AG08395 (cell line): ENCODE measurements around the gene LDB3.
"Not testable (repeated sequence)": the region's sequence is repeated elsewhere in the genome, so short reads cannot be mapped to it uniquely, and the experiment has no call there.

Source experiments
- DNase-seq: peaks from one replicate; pipeline ENCODE4 v3.0.0; 2012; ENCODE audit warnings: mixed read lengths, low spot score

Gene LDB3

DNA sequence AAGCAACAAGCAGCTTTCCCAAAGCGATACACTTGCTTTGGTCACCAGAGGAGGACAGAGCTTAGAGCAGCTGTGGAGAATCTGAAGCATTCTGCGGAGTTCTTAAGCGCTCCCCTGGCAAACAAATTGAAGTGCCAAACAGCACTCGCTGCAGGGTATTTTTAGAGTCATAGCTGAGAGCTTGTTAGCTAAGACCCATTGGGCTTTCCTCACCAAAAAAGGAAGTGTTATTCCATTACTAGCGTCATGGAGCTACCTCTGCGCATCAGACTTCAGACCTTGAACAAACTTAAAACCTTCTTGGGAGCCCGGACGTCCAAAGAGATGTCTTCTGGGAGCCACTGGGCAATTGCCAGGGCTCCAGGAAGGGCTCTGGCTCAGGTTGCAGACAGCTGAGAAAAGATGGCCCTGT lies 65.0 kb downstream of the LDB3 start:
- DNase-seq, result peak; percentile 34

DNA sequence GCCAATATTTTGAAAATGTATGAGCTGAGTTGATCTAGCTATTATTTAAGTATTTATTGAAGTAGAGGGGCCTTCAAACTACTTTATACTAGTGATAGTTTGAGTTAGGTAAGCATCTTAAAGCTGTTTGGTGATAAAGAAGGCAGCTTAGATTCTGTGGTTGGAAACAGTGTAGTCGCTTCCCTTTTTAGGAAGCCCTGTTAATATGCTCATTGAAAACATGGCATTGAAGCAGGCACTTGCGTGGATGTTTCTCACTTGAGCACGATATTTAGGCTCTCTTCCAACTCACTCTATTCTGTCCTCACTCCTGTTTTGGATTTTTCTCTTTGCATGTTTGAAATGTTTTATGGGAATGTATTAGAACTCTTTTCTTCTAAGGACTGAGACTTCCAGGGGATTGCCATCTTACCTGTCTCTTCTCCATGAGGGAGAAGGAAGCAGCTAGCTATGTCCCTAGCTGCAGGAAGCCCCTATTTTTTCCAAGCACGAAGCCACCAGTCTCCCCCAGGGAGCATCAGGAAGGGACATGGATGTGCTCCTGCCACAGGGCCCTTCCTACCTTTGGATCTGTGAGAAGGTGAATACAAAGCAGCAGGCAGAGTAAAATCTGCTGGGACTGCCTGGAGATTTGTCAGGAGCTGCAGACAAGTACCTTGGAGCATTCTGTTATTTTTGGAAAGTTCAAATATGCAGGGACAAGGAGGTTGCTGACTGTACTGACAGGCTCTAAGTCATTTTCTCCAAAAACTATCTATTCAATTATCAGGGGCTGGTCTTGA lies 66.1 kb downstream of the LDB3 start:
- DNase-seq, result no peak

GRCh38 chr10:86735278-86735677 lies 67.0 kb downstream of the LDB3 start:
- not testable (repeated sequence) for DNase-seq

- DNase-seq, result no peak
These were observed 73.9 kb downstream of the LDB3 start for GRCh38 chr10:86742230-86742629.

GRCh38 chr10:86744067-86744725 lies 75.9 kb downstream of the LDB3 start:
- no peak for DNase-seq

DNA sequence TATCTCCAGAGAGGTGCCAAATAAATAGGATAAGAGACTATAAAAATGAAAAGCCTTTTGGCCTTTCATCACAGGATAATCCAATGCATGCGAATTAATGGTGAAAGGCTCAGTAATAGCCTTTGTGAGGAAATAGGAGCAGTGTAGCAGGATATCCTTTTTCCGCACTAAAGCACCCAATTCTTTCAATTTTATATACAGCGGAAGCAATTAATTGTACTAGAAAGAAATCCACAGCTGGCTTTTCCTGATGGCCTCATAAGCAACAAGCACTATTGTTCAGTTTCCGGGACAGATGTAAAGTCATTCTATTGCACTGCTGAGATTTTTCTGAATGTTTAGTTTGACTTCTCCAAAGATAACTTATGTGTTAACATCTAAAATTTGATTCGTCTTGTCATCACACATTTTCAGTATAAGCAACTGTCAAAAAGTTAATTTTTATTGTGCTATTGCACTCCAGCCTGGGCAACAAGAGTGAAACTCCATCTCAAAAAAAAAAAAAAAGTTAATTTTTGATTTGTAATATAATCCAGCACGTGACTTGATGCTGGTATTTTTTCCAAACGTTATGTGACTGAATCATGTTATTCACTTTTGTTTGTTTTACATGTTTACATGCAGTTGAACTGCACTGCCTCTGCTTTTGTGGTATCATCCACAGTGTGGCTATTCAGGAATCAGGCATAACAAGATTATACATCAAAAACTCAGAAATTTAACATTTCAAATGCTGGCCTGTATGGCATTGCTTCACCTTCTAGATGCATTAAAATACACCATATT lies 79.7 kb downstream of the LDB3 start:
- DNase-seq, result no peak

GRCh38 chr10:86749854-86750253 lies 81.5 kb downstream of the LDB3 start:
- DNase-seq, result no peak

DNA sequence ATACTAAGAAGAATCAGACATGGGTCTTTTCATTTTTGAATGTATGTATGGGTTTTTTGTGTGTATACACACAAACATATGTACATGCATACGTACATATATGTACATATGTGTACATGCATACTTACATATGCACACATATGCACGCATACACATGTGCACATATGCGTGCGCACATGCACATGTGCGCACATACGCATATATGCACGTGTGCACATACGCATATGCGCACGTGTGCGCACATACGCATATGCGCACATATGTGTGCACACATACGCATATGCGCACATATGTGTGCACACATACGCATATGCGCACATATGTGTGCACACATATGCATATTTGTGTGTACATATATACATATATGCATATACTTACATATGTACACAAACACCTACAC lies 83.2 kb downstream of the LDB3 start:
- DNase-seq, result no peak

DNA sequence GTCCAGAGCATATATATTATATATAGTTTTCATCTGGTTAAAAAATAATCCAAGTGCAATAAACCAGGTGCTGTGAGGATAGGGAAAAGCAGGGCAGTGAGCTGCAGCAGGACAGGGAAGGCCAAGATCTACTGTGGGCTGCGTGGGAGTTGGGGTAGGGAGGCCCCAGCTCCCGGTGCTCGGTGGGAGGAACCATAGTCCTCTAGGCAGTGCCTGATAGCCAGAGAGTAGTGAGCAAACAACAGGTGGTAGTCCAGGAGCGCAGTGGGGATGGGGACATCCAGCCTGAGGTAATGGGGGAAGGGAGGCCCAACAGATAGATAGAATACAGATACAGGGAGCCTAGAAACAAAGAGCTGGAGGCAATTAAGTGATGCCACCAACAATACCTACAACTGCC lies 84.0 kb downstream of the LDB3 start:
- no peak for DNase-seq

DNA sequence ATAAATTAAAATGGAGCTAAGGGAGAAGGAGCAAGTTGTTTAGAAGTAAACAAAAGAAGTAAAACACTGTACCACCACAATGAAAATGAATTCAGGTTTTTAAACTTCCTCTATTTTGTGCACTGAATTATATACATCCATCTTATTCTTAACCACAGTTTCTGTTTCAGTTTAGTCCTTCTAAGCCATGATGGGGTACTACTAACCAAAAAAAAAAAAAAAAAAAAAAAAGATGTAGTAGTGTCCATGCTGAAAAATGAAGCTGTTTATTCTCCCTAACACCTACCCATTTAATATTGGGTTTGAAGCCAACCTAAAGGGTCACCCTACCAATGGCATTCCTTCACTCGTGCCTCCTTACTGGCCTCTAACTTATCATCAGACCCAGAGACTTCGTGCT lies 84.7 kb downstream of the LDB3 start:
- no peak for DNase-seq

DNA sequence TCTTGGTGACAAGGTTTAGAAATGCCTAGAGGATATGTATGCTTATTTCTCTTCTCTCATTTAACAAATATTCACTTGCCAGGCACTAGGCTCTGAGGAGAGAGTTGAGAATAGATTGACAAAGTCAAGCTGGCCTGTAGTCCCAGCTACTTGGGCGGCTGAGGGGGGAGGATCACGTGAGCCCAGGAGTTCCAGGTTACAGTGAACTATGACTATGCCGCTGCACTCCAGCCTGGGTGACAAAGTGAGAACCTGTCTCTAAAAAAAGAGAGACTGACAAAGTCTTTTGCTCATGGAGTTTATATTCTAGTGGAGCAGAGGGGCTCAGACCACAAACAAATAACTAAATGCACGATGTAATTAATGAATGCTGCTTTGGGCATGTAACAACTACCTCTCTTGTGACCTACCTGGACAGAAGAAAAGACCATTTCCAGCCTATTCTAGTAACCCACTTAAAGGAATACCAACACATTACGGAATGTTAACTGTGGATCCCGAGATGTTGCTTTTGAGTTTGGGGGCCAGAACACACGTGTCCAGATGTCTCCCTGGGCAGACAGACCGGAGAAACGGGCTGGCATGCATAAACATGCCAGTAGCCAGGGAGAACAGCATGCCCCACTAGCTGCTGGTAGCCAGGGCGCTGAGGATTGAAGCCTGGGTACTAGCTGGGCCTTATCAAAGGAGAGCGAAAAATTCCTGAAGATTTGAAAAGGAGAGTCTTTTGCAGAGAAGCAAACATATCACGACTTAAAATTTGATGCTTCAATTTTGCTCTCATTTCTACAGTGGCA lies 85.5 kb downstream of the LDB3 start:
- DNase-seq, result no peak

DNA sequence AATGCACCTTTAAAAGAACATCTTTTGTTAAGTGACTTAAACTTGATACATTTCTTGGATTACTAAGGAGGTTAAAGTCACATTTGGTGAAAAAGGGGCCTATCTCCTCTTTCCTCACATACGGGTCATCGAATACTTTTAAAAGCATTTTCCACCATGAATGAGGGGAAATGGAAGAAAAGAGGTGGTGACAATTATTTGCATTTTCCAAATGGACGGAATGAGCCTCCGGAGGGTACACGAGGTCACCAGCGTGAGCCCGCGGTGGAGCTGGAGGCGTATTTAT lies 87.1 kb downstream of the LDB3 start:
- no peak for DNase-seq

GRCh38 chr10:86755740-86756510 lies 87.6 kb downstream of the LDB3 start:
- DNase-seq, result peak; percentile 81

DNA sequence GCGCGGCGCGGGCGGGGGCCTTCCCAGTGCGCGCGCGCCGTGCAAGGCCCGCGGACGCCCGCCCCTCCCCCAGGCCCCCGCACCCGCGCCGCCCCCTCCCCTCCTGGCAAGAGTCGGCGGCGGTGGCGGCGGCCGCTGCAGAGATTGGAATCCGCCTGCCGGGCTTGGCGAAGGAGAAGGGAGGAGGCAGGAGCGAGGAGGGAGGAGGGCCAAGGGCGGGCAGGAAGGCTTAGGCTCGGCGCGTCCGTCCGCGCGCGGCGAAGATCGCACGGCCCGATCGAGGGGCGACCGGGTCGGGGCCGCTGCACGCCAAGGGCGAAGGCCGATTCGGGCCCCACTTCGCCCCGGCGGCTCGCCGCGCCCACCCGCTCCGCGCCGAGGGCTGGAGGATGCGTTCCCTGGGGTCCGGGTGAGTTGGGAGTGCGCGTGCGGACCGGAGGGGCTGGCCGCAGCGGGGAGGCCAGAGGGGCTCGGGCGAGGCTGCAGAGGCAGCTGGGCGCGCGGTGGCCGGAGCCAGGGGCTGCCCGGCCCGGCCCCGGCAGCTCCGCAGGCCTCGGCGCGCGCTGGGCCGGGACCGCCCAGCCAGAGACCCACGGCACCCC lies 88.3 kb downstream of the LDB3 start, which contains the start of gene BMPR1A:
BMPR1A (plus strand) TSS at position 109 of the 602 bp plus-strand sequence. CDS start 119,400 bp downstream, outside the sequence.
- peak; percentile 99 for DNase-seq

DNA sequence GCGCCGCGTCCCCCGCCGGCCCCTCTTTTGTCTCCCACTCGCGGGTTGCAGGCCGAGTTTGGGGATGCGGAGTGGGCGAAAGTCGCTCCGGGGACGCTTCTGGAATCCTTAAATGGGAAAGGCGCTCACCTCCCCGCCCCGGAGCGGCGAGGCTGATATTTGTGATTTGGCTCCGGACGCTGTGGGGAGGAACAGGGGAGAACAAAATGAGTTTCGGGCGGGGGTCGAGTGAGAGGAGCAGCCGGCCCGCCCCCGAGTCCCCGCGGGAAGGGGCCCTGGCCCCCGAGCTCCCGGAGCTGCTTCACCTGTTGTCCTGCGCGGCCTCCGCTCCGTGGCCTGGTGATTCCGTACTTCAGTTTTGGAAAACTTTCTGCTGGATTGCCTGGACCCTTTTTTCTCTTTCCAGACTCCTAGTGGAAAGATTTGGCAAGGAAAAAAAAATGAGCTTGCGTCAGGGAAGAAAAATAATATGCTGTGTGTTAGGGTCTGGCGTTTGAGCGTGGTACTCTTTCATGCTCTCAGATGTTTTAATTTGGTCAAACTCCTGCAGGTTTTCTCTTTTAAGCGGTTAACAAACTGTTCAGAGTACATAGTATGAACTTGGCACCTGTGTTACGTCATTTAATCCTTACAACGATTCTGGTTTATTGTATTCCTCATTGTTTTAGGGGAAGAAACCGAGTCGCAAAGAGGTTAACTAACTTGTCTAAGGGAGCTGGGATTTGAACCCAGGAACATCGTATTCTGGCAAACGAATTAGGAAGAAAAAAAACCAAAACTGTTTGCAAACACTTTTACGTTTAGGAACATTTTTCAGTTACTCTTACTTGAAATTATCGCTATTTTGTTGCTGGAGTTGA lies 89.0 kb downstream of the LDB3 start:
- peak; percentile 49 for DNase-seq

DNA sequence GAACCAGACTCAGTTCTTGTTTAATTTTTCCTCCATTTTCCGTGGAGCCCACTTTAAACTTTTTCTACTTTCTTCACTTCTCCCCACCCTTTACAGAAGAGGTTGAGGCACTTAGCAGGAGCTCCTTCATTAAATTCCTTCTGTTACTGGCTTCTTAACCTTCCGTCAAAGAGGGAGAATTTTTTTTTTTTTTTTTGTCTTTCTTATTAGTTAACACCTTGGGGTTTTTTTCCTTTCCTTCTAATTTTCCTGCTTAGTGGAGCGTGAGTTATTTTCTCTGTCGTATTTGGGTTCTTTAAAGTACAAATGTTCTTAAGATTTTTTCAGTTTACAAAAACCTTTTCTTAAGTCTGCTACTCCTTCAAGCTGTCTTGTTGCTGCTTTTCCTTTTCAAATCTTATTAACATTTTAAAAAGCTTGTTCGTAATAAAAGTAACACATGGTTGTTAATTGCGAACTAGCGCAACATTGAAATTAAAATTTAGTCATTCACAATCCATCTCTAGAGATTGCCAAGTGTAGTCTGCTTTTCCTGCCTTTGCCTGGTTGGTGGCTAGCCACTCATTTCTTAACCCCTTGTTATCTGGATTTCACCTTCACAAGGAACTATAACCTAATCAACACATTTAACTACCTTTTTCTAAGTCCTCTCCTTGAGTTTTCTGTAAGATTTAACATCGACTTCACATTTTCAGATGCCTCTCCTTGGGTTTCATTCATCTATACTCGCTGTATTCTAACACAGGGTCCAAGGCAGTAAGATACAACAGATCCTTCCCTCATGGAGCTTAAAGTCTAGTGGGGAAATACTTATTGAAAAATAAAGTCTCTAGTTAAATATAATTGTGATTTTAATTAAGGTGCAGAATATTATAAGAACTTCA lies 90.1 kb downstream of the LDB3 start:
- no peak for DNase-seq

DNA sequence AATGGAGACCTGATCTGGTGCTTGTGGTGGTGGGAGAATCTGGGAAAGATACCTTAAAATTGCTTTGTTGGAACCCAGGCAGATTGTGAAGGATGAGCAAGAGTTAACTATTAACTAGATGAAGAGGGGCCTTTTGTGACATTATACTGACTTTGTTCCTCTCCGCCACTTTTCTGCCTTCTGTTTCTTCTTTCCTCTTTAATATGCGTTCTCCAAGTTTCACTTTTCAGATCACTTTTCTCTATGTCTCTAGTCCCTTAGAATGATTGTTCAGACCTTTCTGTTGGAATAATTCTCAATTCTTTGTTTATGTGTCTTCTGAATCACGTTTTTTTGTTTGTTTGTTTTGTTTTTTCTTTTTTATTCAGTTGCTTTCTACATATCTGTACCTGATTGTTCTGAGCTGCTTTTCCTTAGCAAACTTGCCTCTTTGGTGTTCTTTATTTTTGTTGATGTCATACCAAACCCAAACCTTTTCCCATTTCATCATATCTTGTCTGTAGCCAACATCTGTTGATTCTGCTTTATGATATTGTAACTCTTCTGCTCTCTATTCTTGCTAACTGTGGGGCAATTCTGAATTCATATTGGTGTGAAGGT lies 90.9 kb downstream of the LDB3 start:
- no peak for DNase-seq

DNA sequence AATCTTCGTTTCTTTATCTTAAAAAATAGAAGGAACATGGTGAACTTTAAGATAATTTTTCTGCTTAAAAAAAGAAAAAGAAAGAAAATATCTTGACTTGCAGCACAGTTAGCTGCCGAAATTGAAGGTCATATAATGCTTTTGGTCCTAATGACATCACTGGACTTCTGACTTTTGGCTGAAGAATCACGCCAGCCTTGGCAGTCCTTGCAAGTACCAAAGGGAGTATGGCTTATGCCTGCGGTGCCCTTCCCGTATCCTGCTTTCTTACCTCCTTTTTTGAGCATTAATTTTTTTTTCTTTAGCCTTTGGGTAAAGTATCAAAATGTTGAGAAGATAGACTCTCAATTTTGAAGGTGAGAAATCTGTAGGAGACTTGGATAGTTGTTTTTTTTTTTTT lies 95.1 kb downstream of the LDB3 start:
- no peak for DNase-seq

- DNase-seq, result no peak
These were observed 97.2 kb downstream of the LDB3 start for GRCh38 chr10:86765548-86765947.
